ENCODE results near the gene BANF1.

GRCh38 chr11:66014804-66015453 is 12.6 kb downstream of the BANF1 start:
- TF ChIP-seq CTCF (IDR thresholded peaks at IDR 0.05) (no peak), POLR2A (IDR thresholded peaks at IDR 0.05) (no peak)
